Stimulated activated CD4-positive, alpha-beta T cell treated with anti-CD3 and anti-CD28 coated beads, Interleukin-4, amount 100 ng/mL, for 4 hours (primary cell): Measurements from ENCODE around the gene ZC3H8.

Source experiments
- DNase-seq, 2 experiments: peaks; one replicate each; pipeline ENCODE4 v3.0.0-alpha.2; 2020

ZC3H8 gene

DNA sequence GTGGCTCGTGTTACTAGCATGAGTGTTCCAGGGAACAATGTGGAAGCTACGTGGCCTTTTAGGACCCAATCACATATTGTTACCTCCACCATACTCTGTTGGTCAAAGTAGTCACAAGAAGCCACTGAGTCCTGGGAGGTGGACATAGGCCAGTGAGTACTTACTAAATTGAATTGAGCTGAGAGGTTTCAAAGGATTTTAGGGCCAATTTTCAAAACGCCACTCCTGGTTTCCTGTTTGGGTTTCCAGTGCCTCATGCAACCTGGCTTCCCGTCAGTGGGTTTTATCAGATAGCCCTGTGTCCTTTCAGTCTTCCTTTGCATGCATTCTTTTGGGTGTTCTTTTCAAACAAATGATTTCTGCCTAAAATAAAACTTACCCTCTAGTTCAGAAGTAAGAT lies 60.4 kb downstream of the ZC3H8 start:
- DNase-seq: no peak

- DNase-seq: no peak
Measured at GRCh38 chr2:112194028-112194427, 60.8 kb downstream of the ZC3H8 start.

GRCh38 chr2:112189001-112189556 lies 65.8 kb downstream of the ZC3H8 start:
- peak; percentile 7 to 17 for DNase-seq

- DNase-seq: peak; percentile 62 to 86
Measured at GRCh38 chr2:112187805-112188596, 66.8 kb downstream of the ZC3H8 start.

- peak; percentile 24 to 30 for DNase-seq
Measured at GRCh38 chr2:112187046-112187715, 67.7 kb downstream of the ZC3H8 start.

GRCh38 chr2:112185131-112185530 lies 69.7 kb downstream of the ZC3H8 start:
- no peak for DNase-seq

- no peak for DNase-seq
Measured at GRCh38 chr2:112184121-112184520, 70.7 kb downstream of the ZC3H8 start.

DNA sequence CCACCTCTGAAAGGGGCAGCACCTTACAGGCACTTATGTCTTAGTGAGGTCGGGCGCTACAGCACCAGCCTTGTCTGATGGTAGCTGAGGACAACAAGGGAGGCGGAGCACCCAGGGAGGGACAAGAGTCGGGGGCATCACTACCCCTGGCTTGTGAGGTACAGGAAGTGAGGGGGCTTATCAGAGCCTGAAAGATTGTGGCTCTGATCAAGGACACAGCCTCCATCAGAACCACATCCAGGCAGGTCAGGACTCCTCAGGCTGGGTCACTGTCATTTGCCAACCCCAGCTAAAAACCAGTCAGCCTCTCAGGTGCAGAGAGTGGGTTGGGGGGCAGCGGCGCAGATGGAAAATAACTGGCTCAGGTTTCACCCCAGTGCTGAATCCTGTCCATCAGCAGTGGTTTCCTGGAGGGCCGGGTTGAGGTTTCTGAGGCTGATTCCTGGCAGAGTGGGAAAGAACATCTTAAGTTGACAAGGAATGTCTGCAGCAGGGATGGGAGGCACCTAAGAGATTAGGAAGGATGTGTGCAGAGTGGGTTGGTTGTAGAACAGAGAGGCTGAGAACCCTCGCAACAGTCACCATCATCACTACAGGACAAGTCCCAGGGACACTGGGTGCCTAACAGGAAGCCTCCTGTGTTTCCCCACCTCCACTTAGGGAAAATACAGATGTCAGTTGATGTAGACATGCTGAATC lies 71.4 kb downstream of the ZC3H8 start:
- DNase-seq: no peak

- peak; percentile 43 to 68 for DNase-seq
Measured at GRCh38 chr2:112182581-112183034, 72.2 kb downstream of the ZC3H8 start.

- DNase-seq: peak; percentile 67 to 76
Measured at GRCh38 chr2:112181571-112182290, 73.1 kb downstream of the ZC3H8 start.

DNA sequence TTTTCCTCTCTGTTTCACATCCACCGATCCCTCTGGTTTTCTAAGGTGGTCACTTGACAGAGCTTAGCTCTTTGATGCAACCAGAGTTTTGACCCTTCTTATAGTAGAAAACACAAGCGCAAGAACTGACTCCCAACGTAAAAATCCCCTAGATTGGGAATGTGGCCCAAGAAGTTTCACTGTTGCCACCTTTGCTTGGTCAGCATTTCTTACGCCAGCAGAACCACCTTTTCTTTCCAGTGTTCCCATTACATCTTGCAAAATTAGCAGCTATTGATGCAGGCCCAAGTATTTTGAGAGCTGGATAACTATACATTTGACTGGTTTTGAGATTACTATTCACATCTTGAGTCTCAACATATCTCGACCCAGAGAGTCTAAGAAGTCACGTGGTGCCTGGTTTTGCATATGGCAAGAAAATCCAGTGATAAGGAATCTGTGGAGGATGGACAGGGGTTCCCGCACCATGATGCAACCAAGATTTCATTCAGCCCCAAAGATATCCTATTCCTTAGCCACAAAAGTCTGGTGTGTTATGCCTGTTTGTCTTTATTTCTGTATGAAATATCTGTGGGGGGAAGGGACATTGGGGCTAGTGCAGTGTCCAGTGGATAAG lies 78.8 kb downstream of the ZC3H8 start:
- no peak for DNase-seq

DNA sequence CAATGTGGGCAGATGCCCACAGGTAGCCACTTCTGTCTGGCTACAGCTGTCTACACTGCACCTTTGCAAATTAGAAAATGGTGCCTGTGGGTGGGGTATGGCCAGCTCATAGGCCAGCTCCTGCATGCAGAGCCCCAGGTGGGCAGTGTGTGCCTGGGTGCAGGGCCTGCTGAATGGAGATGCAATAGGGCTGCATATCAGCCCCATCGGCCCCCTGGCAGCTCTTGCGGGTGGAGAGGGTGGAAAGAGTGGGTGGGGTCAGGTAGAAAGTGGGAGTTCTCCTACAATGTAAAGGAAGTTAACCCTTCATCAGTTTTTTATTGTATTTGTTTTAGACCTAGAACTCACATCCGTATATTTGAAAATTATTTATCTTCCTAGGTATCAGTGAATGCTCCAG lies 79.5 kb downstream of the ZC3H8 start:
- DNase-seq: no peak

GRCh38 chr2:112174383-112174782 lies 80.5 kb downstream of the ZC3H8 start:
- DNase-seq: no peak

DNA sequence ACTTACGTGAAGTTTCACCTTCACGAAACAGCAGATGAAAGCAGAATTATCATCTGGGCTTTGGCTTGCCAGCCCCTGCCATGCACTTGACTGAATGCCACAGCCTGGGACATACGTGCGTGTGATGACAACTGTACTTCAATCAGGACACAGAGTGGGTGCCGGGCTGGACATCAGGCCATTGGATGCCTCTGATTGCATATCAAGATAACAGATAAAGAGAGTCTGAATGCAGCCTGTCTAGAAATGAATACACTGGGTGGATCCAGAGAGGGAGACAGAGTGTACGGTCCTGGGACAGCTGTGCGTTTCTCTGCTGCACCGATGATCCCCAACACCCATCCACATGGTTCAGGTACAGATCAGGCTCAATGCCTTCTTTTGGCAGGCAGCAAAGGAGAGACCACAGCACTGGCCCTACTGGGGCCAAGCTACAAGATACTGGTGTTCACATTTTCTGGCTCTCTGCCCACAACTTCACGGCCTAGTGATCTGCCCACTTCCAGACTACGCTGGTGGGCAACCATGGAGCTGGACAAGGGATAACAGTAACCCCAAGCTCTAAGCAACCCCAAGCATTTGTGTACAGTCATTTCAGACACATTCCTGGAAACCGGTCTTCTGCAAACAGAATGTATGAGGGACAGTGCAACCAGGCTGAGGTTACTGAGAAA lies 81.1 kb downstream of the ZC3H8 start:
- no peak for DNase-seq

GRCh38 chr2:112170495-112170894 lies 84.3 kb downstream of the ZC3H8 start:
- DNase-seq: no peak

DNA sequence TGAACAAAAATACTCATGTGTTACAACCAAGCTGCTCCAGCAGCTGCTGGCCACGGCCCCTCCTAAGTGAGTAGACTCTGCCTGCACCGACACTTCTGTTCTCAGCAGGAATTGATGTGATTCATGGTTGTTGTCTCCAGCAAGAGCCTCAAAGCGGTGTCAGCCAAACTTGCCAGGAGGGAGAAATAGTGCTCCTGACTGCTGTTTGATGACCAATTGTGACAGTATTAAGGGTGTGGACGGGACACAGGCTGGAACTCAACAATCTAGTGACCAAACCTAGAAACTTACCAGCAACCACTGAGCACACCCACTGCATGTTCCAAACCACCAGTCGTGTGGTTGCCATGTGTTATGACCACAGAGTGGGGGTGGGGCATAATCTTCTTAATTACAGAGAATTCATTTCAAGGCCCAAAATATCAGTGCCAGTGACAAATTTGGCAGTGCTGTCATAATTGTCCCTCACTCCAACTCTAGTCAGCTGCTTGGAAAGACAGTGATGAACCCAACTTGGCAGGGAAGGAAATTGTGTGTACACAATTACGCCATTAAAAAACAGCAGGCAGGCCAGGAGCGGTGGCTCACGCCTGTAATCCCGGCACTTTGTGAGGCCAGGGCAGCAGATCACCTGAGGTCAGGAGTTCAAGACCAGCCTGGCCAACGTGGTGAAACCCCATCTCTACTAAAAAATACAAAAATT lies 86.3 kb downstream of the ZC3H8 start:
- DNase-seq: no peak

GRCh38 chr2:112166806-112167499 lies 87.9 kb downstream of the ZC3H8 start:
- peak in 1 of 2 experiments; percentile 28 for DNase-seq

DNA sequence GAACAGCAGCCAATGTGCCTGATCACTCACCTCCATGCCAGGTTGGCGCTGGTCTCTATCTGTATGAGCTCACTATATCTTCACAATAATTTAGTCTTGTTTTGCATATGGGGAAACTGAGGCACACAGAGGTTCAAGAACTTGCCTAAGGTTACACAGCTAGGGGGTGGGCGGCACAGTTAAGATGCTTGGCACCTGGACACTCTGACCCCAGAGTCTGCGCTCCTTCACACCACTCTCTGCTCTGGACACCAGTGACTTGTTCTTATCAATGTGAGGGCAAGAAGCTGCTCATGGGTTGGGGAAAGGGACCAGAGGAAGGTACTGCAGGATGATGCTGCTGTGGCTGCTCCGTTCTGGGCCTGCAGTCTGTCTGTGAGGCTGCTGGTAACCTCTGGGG lies 89.5 kb downstream of the ZC3H8 start:
- no peak for DNase-seq

DNA sequence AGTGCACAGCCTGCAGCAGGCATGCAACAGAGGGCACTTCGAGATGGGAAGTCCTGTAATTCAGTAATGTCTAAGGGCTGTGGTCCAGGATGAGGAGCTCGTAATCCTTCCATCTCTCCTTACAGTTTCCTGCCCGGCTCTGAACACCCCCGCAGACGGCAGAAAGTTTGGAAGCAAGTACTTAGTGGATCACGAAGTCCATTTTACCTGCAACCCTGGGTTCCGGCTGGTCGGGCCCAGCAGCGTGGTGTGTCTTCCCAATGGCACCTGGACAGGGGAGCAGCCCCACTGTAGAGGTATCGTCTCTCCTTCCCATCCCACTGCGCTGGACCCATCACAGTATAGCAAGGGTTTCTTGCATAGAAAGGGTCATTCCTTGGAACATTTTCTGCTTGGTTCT lies 90.0 kb downstream of the ZC3H8 start:
- no peak for DNase-seq

DNA sequence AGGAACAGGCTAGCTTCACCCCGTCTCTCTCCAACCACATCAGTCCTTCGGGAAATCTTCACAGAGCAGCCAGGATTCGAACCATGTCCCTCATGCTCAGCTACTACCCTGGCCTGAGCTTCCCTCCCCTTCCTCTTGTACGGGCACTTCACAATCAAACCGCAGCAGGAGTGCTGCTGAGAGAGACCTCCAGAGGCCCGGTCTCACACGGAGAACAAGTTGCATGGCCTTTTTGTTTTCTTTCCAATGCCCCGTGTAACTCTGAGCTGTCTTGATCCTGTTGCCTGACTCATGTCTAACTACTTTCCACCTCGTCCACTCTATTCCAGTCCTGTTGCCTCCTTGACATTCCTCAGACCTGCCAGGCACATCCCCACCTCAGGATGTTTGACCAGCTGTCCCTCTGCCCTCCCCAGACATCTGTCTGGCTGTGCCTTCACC lies 91.3 kb downstream of the ZC3H8 start:
- no peak for DNase-seq
